ENCODE results near the gene ABCG8.

ABCG8 gene

DNA sequence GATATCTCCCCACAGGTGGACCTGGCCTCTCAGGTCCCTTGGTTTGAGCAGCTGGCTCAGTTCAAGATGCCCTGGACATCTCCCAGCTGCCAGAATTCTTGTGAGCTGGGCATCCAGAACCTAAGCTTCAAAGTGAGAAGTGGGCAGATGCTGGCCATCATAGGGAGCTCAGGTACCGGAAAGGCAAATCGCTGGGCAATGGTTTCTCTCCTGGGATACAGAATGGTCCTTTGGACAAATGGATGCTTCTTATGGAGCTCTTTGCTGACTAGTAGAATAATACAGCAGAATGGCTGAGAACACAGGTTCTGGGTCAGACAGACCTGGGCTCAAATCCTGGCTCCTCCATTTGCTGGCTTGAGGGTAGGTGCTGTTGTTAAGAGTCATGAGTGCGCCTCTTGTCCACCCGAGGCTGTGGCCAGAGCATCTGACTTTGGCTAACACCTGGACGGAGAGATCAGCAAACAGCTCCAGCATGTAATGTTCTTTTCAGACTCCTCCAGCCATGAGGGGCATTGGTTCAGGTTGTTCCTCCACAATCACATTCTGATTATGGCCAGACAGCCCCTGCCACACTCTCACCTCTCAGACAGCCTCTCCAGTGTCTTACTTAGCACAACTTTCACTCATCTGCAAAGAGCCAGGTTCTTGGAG, 7.5 kb downstream of the ABCG8 start:
- no peak overlapping the region for H3K4me3 ChIP-seq (ENCODE audit: low read depth, low read length)
- TF ChIP-seq, protein P1, sequence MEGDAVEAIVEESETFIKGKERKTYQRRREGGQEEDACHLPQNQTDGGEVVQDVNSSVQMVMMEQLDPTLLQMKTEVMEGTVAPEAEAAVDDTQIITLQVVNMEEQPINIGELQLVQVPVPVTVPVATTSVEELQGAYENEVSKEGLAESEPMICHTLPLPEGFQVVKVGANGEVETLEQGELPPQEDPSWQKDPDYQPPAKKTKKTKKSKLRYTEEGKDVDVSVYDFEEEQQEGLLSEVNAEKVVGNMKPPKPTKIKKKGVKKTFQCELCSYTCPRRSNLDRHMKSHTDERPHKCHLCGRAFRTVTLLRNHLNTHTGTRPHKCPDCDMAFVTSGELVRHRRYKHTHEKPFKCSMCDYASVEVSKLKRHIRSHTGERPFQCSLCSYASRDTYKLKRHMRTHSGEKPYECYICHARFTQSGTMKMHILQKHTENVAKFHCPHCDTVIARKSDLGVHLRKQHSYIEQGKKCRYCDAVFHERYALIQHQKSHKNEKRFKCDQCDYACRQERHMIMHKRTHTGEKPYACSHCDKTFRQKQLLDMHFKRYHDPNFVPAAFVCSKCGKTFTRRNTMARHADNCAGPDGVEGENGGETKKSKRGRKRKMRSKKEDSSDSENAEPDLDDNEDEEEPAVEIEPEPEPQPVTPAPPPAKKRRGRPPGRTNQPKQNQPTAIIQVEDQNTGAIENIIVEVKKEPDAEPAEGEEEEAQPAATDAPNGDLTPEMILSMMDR (IDR thresholded peaks at IDR 0.05; ENCODE audit: low read depth, low read length): no peak

DNA sequence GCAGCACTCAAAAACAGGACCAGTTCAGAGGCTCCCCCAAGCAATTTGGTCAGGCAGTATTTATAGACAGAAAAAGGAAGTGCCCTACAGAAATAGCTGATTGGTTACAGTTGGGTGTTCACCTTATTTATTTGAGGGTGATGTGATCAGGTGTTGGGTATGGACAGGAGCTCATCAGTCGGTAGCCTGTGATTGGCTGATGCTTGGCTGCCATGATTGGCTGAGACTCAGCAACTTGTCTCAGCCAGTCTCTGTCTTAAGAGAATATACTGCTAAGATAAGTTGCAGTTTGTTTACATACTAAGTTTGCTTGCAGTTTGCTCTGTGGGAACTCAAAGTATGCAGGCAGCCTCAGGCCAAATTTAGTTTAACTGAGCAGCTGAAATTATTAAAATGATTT, 9.4 kb downstream of the ABCG8 start:
- TF ChIP-seq, protein P1 (IDR thresholded peaks at IDR 0.05; ENCODE audit: low read depth, low read length): no peak
- H3K4me3 ChIP-seq (ENCODE audit: low read depth, low read length): no peak overlapping the region

DNA sequence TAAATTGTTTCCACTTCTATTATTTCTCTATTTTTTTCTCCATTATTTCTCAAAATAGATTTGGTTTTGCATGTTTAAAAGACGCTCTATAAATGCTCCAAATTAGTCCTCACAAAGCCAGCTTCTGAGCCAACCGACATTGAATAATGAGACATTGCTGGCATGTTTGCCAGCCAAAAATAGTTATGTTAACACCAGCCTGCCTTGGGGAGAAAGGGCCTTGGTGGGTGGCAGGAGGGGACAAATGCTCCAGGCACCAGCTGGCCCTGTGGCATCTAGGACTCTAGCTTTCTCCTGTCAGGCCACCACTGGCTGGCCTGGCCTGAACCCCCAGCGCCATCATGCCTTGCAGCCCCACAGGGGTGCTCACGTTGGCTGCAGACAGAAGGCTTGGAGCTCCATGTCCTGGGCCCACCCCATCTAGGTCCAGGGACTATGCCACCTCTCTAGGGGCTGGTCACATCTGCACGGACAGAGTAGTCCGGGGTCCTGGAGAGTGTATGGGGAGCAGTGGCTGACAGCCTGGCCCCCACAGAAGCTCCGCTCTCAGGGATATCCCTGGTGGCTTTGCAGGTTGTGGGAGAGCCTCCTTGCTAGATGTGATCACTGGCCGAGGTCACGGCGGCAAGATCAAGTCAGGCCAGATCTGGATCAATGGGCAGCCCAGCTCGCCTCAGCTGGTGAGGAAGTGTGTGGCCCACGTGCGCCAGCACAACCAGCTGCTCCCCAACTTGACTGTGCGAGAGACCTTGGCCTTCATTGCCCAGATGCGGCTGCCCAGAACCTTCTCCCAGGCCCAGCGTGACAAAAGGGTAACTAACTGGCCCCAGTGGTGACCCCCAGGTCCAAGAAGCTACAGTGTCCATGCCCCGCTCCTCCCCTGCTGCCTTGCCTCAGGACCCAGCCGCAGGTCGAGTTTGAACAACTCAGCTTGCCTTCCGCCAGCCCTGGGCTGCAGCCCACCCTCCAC, 12.5 kb downstream of the ABCG8 start:
- TF ChIP-seq, protein P1 (IDR thresholded peaks at IDR 0.05; ENCODE audit: low read depth, low read length): no peak
- H3K4me3 ChIP-seq (ENCODE audit: low read depth, low read length): no peak overlapping the region

DNA sequence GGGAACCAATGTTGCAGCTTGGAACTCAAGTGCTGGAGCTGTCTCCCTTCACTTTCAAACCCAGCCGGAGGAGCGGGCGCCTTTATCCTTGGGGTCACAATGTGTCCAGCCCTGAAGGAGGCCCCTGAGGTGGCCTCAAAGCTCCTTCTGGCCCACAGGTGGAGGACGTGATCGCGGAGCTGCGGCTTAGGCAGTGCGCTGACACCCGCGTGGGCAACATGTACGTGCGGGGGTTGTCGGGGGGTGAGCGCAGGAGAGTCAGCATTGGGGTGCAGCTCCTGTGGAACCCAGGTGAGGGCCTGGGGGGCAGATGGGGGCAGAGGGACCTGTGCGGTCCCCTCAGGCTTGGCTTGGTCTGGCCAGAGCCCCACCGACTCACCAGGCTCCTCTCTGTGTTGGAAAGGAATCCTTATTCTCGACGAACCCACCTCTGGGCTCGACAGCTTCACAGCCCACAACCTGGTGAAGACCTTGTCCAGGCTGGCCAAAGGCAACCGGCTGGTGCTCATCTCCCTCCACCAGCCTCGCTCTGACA, 13.5 kb downstream of the ABCG8 start:
- TF ChIP-seq, protein P1 (IDR thresholded peaks at IDR 0.05; ENCODE audit: low read depth, low read length): no peak
- H3K4me3 ChIP-seq (ENCODE audit: low read depth, low read length): no peak overlapping the region

DNA sequence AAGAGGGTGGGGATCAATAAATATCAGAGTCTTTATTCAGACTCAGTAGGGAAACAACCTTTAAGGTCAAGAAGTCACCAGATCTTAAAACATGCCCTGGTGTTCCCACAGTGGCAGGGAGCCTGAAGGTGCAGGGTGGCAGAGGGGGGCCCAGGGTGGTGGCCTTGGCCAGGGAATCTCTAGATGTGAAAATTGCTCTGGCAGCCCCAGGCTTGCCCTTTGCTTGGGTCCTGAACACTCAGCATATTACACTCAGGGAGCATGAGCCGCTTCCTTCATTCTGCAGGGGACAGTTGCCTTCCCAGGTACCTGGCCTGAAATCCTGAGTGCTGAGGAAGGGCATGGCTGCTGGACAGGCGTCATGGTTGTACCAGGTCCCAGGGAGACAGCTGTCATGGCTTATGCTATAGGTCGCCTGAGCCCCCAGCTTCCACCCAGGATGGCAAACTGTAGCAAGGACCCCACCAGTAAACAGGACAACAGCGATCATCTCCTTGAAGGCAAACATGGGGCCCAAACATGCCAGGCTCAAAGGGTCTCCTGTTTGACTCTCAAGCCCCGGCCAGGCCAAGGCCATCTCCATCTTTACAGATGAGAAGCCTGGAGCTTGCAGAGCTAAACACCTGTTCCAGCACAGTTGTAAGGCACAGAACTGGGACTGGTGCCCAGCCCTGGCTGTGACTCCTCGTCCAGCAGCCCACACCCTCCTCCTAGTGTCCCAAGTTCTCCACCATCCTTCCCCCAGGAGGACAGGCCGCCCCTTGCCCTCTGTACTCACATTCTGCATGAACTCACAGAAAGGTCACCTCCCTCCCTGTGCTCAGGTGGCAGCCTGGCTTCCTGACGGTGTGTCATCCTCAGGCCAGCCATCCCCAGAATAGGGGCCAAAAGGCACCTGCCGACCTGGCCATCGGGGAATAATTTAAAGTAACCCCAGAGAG, 14.6 kb downstream of the ABCG8 start:
- H3K4me3 ChIP-seq (ENCODE audit: low read depth, low read length): no peak overlapping the region
- TF ChIP-seq, protein P1 (IDR thresholded peaks at IDR 0.05; ENCODE audit: low read depth, low read length): no peak

DNA sequence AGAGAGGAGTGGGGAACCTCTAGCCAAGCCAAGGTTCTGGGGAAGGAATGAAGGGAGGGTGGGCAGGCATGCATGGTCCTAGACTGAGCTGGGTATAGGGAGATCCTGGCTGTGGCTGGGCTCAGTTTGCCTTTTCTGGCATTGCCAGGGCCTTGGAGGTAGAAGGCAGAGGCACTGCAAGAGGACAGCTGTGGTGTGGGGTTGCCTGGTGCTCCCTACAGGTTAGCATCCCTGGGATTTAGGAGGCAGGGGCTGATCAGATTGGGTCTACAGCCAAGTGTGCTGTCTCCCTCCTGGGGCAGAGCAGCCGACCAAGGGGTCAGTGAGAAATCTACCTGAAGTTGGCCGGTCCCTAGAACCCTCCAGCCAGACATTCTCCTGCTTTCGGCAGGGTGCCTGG, 15.9 kb downstream of the ABCG8 start:
- H3K4me3 ChIP-seq (ENCODE audit: low read depth, low read length): no peak overlapping the region
- TF ChIP-seq, protein P1 (IDR thresholded peaks at IDR 0.05; ENCODE audit: low read depth, low read length): no peak
